Measurements from ENCODE around the gene TTPAL.

The TTPAL gene

DNA sequence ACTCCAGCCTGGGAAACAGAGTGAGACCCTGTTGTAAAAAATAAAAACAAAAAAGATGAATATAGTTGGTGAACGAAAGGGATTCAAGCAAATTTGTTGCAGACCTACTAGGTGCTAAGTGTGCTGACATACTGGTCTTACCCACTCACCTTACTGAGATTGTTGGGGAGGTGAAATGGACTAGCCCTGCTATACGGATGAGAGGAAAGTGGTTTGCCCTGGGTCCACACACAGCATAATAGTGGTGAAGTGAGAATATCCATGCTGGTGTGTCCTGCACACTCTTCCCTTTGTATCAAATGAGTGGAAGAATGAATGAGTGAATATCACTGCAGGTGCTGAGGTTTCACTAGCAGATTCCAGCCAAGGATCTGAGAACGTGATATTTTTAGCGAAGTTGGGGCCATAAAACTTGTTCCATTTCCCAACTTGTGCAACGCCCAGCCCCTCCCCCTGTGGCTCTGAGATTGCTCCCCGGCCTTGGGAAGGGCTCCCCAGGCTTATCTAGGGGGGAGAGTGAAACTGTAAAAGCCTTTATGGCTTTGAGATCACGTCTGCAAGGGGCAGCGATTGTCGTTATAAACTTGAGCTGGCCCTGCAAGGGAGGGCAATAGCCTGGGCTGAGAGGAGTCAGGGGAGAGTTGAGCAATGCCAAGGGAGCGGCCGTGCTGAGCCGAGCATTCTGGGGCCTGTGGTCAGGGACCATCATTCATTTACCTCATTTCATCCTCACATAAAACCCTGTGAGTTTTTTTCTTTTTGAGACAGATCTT, 33.2 kb upstream of the TTPAL start:
- no peak for DNase-seq

DNA sequence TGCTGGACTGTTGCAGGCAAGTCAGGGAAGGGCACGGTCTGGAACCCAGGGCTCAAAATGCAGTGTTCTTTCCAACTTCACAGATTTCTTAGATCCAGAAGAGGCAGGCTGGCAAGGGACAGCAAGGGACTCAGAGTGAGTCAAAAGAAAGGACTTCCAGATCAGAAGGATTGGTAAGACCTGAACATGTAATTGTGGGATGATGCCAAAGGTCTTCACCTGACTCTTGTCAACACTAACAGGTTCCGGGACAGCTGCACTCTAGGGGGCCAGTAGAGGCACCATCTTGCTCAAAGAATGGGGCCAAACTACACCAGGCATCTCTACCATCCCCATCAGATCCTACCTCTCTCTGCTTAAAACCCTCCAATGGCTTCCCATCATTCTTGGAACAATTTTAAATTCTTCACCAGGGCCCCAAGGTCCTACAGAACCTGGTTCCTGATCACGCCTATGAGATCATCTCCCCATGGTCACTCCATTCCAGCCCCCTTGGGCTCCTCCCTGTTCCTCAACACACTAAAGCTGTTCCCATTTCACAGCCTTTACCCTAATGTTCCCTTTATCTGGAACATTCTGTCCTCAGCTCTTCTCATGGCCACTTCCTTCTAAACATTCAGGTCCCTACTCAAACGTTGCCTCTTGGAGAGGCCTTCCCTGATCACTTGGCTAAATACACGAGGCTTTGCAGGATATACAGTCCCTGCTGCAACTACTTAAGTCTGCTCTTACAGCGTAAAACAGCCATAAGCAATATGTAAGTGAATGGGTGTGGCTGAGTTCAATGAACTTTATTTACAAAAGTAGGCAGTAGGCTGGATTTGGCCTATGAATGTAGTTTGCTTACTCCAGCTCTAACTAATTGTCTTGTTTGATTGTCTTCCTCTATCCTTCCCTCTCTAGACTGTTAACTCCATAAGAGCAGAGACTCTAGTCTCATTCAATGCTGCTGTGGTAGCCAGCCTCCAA, 29.6 kb upstream of the TTPAL start:
- DNase-seq = no peak

DNA sequence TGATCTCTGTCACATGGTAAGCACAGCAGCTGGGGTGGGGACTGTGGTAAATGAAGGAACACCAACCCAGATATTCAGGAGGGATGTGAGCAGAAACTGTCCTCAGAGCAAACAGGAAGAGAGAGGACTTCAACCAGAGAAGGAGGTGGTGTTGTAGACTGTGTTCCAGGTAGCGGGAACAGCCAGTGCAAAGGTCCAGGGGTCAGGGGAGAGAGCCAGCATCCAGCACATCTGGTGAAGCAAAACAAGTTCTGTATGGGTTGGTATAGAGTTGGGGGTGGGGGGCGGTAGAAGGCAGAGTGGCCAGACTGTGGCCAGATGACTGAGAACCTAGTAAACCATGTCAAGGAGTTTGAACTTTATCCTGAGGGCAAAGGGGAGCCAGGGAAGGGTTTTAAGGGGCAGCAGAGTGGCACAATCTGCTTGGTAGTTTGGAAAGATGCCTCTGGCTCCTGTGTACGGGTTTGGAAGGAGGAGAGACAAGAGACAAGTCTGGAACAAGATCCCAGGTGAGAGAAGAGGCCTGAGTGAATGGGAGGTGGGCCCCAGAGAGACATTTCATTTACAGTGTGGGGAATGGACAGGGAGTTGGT, 27.8 kb upstream of the TTPAL start:
- DNase-seq = no peak

DNA sequence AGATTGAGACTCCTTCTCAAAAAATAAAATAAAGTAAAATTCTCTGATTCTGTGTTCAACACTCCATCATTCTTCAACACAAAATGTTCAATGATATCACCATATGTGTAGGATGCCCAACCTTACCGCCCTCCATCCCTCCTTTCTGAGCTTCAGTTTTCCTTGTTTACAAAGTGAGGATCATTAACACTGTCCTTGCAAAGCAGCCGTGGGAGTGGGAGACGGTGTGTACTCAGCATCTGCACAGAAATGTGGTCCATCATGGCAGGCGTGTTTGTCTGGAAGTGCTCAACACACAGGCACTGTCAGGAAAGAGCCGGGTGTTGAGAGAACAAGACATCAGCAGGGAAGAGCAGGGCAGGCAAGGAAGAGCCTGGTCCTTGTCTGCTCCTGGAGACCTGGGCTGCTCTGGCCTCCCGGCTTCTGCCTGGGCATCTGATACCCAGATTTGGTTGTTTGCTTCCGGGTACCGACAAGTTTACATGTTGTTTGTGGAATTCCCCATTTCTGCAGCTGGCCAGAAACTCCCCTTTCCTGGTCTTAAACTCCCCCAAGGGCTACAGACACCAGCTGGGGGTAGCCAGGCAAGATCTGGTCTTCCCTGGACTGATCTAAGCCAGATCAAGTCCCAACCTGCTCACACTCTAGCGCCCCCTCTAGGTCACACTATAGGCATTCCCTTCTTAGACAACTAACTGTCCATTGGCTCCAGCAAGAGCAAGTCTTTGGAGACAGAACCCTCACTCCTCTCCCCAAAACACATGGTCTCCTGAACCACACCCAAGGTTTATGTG, 26.7 kb upstream of the TTPAL start:
- DNase-seq = no peak

DNA sequence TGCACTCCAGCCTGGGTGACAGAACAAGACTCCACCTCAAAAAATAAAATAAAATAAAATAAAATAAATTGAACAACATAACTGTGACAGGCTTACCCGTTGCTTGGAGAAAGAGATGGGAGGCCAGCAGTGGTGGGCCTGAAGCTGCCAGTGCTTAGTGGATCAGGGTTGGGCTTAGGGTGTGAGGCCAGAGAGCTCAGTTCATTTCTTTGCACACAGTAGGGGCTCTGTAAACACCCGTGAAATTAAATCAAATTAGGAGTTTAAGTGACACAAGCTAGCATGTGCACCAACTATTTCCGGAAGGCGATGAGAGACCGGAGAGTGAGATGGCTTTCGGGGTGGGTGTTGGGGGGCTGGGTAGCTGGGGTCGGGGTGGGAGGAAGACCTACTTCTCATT, 25.8 kb upstream of the TTPAL start:
- no peak for DNase-seq

DNA sequence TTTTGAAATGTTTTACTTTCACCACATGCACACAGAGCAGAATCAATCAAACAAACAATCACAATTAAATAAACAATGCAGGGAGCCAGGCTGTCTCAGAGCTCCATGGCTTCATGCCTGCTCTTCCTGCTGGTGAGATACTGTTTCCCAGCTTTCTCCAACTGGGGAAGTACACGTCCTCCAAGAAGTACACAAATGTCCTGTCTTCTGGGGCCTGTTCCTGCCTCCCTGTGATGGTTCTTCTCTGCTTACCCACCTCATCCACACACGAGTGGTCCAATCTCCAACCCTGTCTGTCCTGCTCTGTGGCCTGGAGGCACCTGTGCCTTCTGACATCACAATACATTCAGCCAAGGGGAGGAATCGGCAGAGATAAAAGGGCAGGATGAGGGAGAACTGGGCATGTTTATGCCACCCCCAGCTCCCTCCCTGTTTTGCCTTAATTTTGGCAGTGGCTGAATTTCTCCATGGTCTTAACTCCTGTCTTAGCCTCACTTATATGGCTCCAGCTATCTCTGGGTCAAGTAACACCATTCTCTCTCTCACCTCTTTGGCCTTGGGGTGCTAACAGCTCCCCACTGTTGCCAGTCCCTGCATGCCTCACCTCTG, 25.3 kb upstream of the TTPAL start:
- no peak for DNase-seq

DNA sequence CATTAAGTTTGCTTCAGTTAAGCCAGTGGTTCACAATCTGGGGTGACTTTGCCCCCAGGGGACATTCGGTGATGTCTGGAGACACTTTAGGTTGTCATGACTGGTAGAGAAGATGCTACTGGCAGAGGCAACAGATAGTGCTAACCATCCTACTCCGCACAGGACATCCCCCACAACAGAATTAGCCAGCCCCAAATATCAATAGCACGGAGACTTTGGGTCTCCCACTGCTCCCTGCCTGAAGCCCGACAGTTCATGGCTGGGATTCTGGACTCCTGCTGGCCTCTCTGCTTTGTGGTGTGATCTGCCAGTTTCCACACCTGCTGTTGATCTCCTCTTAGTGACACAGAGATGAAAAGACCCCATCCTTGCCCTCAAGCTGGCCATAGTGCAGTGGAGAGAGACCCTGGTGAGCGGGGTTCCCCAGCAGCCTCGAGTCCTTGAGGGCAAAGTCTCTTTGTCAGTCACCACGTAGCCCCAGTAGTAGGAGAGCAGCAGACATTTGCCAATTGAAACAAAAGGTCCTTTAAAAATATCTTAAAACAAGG, 24.7 kb upstream of the TTPAL start:
- no peak for DNase-seq

DNA sequence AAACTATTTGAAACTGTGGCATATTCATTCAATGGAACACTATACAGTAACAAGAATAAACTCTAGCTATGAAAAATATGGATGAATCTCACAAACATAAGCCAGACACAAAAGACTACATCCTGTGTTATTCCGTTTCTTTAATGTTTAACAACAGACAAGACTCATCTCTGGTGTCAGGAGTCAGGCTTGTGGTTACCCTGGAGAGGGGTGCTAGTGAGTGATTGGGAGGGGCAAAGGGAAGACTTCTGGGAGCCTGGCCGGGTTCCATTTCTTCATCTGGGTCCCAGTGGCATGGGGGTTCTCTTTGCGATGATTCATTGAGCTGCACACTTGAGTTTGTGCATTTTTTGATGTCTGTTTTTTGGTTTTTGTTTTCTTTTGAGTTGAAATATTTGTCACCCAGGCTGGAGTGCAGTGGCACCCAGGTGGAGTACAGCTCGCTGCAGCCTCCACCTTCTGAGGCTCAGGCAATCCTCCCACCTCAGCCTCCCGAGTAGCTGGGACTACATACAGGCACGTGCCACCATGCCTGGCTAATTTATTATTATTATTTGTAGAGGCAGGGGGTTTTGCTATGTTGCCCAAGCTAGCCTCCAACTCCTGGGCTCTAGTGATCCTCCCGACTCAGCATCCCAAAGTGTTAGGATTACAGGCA, 21.2 kb upstream of the TTPAL start:
- DNase-seq = no peak

DNA sequence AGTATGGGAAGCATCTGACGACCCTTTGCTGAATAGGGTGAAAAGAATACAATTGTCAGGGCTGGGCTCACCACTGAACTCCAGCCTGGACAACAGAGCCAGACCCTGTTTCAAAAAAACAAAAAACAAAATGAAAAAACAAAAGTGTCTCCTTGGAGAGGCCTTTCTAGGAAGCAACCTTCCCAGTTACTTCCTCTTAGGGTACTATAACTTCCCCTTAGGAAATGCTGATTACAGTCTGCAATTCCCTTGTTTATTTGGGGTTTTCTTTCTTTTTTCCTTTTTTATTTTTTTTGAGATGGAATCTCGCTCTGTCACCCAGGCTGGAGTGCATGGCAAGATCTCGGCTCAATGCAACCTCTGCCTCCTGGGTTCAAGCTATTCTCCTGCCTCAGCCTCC, 20.5 kb upstream of the TTPAL start:
- DNase-seq = no peak

DNA sequence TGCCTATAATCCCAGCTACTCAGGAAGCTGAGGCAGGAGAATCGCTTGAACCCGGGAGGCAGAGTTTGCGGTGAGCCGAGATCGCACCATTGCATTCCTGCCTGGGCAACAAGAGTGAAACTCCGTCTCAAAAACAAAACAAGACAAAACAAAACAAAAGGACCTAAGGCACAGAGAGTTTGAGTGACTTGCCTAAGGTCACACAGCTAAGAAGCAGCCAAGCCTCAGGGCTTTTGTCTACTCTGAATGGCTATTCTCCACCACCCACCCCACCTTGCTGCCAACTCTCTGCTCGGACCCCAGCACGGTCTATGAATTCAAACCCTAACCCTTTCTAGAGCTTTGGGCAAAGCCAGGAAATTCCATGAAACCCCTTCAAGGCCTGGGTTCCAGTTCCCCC, 19.1 kb upstream of the TTPAL start:
- no peak for DNase-seq

DNA sequence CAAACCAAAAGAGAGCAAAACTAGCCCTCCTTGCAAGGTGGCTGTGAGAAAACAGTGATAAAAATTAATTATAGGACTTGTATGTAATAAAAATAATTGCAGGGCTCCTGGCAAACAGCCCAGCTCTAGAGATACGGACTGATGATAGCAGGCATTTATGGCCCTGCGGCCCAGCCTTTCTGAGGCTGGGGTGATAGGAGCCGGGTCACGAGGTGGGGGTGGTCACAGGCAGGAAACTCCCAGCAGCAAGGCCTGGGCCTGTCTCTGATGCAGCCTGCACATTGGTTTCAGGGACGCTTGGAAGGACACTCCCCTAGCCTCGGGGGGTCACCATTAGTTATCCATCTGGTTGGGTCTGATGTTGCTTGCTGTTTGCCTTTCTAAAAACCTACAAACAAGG, 18.7 kb upstream of the TTPAL start:
- DNase-seq = no peak

DNA sequence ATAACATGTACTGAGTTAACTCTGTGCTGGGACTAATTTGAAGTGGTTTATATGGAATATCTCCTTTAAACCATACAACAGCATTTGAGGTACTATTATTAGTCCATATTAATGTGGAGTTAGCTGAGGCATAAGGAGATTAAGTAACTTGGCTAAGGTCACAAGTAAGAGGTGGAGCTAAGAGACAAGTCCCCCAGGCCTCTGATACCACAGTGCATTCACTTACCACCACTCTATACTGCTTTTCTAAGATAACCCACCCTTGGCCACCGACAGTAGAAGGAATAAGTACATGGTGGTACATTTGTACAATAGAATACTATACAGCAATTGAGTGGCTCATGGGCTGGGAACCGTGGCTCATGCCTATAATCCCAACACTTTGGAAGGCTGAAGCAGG, 16.4 kb upstream of the TTPAL start:
- no peak for DNase-seq

DNA sequence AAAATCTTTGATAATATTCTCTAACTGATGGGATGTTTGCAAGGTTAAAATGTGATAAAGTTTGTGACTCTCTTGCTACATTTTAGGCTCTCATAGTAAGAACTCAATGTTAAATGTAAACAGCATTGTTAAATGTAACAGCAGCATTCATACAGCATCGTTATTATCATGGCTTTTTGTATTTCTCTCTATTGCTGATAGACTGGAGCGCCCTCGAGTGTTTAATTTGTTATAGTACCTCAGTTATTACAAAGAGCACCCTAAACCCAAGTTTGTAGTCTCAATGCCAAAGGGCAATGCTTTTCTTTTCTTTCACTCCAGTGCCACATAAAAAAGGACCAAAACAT, 14.9 kb upstream of the TTPAL start:
- DNase-seq = no peak

DNA sequence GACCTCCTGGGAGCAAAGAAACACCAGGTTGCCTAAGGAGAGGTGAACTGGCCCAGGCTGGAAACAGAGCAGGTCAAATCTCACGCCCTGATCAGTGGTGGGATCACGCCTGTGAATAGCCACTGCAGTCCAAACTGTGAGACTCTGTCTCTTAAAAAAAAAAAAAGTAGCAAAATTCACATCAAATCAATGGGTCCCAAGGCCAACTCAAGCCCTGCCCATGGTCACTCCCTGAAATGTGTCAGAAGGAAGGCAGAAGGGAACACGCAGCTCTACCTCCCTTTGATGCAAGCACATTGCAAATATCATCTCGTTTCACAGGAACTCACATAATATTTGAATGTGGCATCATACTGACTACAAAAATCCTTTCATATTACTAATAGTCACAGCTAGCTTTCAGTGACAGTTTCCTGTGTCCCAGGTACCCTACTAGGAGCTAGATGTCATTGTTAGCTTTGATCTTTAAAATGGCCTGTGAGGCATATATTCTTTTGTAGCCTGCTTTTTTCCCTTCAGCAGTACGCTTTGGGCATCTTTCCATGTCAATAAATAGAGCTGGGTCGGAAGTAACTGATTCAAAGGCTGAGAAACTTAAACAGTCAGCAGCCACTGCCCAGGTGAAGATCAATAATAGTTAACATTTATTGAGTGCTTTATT, 14.4 kb upstream of the TTPAL start:
- DNase-seq = no peak

DNA sequence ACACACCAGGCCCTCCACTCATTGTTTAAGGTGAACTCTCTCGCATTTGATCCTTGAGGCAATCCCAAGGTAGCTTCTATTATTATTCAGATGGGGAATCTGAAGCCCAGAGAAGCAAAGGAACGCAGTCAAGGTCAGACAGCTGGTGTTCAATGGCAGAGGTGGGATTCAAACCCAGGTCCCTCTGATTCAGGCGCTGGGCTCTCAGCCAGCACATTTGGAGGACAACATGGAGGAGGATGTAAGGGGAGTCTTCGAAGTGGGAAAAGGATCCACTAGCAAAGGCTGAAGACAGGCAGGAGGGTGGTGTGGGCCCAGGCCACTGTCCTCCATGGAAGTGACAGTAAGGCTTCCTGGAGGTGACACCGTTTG, 13.9 kb upstream of the TTPAL start:
- no peak for DNase-seq

DNA sequence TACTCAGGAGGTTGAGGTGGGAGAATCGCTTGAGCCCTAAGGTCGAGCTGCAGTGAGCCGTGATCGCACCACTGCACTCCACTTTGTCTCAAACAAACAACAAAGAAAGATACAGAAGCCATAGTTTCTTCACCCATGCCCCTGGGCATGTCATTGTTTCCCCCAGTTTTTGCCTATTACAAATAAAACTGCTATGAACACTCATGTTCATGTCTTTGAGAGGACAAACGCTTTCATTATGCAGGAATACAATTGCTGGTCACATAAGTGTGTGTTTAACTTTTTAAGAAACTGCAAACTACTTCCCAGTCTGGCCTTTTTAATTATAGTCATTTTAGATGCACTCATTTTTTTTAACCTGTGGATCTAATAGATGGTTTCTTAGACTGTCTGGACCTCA, 12.2 kb upstream of the TTPAL start:
- no peak for DNase-seq

DNA sequence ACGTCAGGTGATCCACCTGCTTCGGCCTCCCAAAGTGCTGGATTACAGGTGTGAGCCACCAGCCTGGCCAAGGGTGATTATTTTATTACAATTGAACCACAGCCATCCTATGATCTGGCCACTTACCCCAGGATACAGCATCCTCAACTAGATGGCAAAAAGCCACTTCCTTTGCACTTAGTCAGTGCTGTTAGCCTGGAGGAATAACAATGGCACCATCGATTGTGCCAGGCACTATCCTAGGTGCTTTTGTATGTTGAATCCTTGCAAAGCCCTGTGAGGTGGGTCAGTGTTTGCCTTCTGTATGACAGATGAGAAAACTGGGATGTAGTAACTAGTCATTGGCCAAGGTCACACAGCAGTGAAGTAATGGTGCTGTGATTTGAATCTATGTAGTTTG, 11.2 kb upstream of the TTPAL start:
- DNase-seq = no peak

DNA sequence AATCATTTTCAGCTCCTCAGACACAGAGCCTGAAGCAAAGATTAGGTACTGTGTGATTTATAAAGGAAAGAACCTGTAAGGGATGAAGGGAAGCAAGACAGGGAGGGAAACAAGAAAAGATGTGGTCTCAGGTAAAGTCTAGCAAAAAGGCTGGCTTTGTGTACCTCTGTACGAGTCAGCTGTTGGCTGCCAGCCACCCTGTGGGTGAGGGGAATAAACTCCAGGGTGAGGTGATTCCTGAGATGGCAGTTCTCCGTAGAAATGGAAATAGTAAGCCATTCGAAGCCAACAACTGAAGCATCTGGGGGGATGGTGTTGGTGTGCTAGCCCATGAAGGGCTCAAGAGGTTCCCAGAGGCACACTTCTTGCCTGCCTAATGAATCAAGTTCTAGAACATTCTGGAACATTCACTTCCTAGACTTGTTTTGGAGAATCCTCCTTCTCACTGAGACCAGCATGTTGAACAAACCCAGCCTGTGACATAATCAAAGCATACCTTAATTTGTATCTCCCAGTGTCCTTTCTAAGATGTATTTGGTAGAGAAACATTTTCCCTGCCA, 10.6 kb upstream of the TTPAL start:
- DNase-seq = no peak

DNA sequence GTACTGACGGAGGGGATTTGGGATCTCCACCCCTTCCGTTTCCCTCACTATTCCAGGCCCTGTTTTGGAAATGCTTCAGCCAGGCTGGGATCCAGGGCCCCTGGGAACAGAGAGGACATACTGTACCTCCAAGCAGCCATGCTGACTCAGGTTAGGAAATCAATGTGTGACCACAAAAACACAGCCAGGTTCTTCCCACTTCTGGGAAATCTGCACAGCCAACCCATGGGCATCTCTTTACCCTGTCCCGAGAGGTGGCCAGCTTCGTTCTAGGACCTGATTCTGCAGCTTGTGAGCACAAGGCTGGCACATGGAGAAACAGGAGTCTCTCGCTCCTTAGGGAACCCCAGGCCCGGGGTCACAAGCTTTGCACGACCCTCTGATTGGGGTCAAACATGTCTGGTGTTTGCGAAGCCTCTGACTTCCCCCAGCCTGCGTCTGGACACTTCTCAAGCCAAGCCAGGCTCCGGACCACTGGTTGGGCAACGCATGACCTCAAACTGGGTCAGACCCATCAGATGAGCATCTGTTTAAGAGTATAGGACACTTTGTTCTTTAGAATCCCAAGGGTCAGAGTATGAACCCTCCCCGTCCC, 8.3 kb upstream of the TTPAL start:
- DNase-seq = no peak

DNA sequence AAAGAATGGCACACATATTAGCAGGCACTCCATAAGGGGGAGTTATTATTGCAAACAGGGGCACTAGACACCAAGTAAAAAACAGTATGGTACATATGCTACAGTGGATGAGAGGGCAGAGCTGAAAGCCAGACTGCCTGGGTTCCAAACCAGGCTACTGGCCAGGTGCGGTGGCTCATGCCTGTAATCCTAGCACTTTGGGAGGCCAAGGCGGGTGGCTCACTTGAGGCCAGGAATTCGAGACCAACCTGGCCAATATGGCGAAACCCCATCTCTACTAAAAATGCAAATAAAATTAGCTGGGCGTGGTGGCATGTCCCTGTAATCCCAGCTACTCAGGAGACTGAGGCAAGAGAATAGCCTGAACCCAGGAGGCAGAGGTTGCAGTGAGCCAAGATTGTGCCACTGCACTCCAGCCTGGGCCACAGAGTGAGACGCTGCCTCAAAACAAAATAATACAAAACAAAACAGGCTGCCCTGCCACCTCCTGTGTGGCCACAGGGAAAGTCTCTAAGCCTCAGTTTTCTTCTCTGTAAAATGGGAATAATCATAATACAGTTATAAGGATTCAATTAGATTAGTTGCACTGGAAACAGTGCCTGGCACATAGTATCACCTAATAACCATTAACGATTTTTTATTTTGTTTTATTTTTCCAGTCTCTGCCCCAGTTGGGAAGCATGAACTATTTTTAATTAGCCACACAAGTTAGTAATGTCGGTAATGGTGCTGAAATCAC, 7.5 kb upstream of the TTPAL start:
- DNase-seq = no peak

All from effector CD8-positive, alpha-beta T cell (primary cell).